MM.1S (cell line): Measurements from ENCODE around the gene CLIC4.

Experiments
- CTCF ChIP-seq: fragments of 300-600 bp; sonication (generic); IDR thresholded peaks from 2 replicates; pipeline ENCODE4 v1.5.1; 2016; ENCODE audit warnings: antibody characterized with exemption, low read length, mixed read lengths
- EZH2 ChIP-seq: fragments of 300-600 bp; sonication (generic); optimal IDR thresholded peaks from 2 replicates; pipeline ENCODE3; 2017; ENCODE audit warnings: low read depth, mild to moderate bottlenecking, antibody characterized with exemption, low read length, mixed read lengths

GRCh38 chr1:24748191-24749121 is 3.2 kb downstream of the CLIC4 start:
- TF ChIP-seq CTCF (no peak), EZH2 (no peak)
